Brain pericyte (primary cell): ENCODE measurements around the gene ATXN1.

ENCODE experiments used
- DNase-seq: peaks from one replicate; pipeline ENCODE4 v3.0.0-alpha.2; 2012; ENCODE audit warnings: low read depth, low spot score

Gene ATXN1

DNA sequence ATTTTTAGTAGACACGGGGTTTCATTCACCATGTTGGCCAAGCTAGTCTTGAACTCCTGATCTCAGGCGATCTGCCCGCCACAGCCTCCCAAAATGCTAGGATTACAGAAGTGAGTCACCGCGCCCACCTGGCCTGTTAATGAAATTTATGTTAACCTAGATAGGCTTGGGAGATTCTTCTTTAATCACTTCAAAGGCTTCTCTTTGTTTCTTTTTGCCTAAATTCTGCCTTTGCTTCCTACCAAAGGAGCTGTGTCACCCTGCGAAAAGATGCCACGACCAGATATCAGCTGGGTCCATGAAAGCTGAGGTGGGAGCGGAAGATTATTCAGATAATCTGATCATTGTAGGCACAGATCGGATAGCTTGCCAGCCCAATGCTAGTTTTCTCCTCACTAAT lies 447.5 kb downstream of the ATXN1 start:
- DNase-seq, result no peak

DNA sequence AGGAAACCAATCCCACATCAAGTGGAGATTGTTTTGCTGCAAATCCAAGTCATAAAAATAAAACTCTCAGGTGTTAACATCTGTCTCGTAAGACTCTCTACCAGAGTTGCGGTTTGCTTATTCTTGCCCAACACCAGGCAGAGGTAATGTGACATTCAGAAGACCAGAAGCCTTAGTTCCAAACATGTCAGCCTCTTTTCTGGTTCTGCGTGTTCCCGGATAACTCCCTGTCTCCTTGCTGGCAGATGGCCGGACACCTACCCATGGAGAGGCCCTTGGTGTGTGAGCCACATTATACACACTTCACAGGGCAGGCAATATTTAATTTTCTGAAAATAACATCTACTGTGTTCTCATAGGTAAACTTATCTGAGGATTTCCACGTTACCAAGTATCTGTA lies 449.5 kb downstream of the ATXN1 start:
- no peak for DNase-seq

DNA sequence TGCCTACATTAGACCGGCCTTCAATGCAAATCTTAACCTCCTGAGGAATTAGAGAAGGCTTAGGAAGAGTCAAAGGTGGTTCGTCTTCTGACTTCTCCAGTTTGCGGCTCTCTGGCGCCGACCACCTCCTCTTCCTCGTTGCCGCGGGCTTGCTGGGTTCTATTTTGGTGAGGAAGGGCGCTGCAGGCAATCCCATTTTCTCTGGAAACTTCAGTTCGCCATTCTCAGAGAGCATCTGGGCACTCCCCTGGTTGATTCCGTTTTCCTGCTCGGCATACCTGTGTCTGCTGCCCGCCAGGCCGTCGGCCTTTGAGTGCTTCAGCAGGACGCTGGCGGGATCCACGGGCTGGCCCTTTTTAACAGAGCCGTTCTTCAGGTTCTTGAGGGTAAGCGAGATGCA lies 454.9 kb downstream of the ATXN1 start:
- no peak for DNase-seq

DNA sequence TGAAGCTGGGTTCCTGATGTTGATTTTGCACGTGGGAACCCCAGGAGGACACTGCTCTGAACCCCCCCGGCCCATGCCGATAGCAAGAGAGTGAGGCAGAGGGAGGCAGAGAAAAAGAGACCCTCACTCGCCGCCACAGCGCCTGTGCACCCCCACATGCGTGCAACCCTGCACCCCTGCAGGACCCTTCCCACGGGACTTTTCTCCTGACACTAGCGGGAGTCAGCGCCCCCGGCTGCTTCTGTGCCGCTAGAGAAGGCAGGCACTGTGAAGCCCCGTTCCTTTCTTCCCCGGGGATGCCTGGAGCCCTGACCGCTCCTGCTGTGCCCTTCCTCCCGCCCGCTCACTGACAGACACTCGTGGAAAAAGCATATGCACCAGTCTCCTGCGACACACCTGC lies 455.5 kb downstream of the ATXN1 start:
- DNase-seq, result no peak

DNA sequence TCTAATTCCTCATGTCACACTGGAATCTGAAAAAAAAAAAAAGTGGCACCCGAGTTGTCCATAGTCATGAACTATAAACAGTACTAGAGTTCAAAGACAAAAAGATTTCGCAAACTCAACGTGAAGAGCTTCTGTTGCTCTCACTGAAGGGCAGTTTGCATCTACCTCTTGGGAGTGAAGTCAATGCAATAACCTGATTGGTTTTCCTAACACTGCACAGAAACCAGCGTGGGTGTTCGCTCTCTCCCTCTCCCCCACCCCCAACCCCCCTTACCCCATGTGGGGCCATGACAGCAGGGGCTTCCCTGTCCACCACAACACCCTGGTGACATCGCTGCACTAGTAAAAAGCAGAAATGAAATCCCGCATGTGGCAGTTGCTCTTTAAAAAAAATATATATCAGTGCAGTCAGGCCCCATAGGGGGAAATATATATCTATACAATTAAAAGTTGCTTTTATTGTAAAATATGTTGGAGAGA lies 456.0 kb downstream of the ATXN1 start:
- no peak for DNase-seq

DNA sequence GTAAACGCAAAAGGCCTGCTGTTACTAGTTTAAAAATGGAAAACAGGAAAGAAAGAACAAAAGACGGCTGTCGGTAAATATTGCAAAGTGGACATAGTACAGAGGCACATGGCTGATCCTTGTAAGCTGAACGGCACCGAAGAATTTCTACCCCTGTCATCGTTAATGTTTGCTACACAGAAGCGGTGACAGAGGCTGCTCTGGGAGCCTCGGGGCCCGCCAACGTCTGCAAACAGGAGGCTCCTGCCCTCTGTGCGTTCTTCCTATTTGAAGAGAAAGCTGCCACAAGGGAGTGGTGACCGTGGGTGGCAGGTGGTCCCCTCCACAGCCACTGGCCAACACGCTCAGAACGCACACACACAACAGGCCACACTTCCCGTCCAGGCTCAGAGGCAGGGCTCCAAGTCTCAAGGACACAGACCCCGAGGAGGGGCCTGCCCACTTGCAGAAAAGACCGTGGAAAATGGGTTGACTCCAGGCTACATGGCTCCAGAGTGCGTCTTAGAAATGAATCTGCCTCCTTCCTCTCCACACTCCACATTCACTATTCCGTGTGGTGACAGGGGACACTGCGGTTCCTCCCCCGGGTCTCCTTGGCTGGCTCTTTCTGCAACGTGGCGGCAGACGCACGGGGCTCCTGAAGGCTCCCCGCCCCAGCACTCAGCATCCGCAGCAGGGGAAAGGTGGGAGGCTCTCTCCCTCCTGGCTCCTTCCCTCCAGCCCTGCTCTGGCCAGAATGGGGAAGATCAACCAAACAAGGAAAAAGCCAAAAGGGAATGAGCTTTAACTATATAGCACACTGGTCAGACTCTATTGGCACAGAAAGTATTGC lies 458.3 kb downstream of the ATXN1 start:
- DNase-seq, result no peak

DNA sequence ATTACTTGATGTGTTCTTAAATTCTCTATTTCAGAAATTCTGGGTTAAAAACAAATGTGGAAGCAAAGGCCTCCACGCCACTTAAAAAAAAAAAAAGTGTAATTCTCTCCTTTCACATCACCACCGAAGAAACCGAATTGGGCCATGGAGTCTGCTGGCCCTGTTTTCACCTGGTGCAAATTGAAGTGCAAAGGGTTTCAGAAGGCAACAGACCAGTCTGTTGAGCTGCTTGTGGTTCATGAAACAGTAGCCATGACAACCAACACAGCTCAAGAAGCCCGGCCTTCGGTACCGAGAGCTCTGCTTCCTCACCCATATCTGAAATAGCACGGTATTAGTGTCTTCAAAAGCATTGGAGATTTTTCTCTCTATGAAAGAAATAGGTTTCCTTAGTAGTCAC lies 459.7 kb downstream of the ATXN1 start:
- DNase-seq, result no peak

DNA sequence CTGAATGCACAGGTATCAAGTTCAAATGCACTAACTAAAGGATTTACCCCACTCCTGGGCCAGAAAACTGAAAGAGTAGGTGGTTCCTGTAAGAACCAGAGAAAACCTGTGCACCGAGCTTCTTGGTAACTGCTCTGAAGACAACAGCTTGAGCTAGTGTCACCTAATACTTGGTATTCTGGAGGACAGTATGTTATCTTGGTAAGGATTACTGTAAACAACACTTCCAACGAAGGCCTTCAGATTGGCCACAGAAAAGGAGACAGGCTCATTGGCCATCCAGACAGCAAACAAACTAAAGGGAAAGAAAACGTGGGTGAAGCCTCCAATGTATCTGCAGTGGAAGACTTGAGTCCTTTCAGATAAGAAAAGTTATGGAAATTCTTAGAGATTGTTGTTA lies 461.4 kb downstream of the ATXN1 start:
- DNase-seq, result no peak

DNA sequence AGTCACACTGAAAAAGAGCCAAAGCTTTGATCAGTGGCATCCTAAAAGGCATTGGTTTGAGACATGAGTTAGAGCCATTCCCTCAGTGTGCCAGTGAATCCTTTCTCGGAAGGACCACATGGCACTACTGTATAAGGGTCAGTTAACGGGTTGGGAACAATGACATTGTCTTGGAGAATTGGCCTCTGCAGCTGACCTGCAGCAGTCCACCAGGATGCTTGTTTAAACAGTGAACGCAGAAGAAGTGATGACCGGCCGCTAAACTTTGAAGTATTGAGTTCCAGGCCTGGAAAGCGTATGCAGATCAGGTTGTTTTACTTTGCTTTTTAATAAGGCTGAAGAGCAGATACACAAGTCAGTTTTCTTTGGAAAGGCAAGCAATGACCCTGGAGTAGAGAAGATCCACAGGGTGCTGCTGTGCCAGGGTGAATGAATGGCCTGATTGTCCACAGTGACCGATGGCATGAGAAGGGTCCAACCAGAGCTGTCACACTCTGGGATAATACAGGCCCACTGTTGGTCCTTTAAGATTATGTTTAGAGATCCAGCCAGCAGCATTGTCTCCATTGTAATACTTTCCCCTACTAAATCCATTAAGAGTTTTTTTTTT lies 465.1 kb downstream of the ATXN1 start:
- DNase-seq, result no peak

DNA sequence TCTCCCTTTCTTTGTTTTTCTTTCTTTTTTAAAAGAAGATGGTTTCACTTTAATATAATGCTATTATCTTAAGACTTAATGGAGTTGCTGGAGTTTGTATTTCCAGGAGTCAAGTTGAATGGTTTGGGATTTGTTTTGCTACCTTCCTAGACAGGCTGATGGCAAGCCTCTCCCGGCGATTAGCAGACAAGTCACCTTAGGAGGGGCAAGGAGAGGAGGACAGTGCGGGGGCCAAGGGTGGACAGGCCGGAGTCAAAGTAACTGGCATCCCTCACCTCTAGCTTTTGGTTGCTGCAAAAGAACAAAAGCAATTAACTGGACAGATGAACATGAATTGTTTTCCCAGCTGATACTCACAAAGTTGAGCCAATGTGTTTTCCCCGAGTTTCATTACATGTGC lies 465.8 kb downstream of the ATXN1 start:
- no peak for DNase-seq

DNA sequence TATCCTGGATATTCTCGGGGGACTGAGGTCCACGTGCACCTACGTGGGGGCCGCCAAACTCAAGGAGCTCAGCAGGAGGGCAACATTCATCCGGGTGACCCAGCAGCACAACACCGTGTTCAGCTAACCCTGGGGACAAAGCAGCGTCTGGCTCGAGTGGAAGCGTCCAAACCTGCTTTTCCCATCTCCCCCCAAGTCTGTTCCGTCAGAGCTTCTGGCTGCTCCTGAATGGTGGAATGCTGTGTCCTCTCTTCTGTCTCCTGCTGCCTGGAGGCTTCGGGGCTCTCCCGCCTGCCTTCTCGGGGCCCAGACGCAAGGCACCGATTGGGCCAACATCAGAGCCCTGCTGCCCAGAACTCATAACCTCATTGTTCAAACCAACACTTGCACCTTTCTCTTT lies 466.2 kb downstream of the ATXN1 start:
- no peak for DNase-seq

DNA sequence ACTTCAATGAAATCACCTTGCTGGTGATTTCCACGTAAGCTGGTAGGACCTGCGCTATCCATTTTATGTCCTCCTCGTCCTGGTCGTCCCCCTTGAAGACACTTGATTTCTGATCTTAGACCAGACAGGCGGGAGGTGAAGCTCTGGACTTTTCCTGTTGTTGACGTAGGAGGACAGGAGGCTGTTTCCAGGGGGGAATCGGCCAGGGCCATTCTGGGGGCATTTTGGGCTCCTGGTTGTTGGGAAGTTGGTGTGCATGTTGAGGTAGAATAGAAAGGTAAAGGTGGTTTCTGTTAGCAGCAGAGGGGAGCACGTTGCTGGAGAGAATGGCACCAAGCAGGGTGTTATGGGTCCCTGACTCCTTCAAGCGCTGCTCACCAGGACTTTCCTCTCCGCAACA lies 466.9 kb downstream of the ATXN1 start:
- no peak for DNase-seq

DNA sequence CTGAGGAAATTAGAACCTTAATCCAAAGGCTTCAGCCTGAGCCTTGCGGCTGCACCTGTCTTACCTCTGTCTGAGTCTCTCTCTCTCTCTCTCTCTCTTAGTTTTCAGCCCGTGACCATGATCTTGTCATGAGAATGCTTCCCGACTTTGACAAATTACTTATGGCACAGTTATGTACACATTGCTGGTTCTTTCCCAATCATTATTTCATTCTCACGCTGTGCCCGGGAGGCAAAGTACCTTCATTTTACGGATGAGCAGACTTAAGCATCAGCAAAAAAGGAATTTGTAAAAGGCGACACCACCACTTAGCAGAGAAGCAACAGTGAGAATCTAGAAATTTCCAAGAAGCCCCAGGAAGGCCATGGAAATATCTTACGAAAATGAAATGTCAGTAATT lies 468.3 kb downstream of the ATXN1 start:
- no peak for DNase-seq

DNA sequence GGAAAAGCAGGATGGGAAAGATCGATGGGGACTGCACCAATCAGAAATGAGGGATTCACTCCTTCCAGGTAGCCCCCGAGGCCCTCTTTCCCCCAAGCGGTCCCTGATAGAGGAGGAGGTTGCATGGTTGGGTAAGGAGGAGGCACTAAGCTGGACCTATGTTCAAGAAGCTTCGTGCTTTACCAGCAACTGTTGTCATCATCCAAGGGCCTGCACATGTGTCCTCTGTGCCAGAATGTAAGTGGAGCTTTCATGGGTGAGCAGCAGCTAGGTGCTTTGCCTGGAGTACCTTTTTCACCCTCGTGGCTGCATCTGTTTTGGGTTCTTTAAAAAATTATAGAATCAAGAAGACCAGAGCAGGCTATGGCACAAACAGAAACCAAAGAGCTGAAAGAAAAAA lies 468.8 kb downstream of the ATXN1 start:
- no peak for DNase-seq

DNA sequence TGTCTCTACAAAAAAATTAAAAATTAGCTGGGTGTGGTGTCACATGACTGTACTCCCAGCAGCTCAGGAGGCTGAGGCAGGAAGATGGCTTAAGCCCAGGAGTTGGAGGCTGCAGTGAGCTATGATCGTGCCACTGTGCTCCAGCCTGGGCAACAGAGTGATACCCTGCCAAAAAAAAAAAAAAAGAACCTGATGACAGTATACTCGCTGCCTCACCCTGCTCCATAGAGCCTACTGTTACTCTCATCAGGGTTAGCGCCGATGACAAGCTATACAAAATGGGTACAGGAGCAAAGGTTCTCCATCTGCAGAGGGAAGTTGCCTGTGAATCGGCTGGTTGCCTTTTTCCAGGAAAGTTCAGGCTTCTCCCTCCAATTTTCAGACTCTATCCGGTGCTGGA lies 469.5 kb downstream of the ATXN1 start:
- DNase-seq, result no peak

DNA sequence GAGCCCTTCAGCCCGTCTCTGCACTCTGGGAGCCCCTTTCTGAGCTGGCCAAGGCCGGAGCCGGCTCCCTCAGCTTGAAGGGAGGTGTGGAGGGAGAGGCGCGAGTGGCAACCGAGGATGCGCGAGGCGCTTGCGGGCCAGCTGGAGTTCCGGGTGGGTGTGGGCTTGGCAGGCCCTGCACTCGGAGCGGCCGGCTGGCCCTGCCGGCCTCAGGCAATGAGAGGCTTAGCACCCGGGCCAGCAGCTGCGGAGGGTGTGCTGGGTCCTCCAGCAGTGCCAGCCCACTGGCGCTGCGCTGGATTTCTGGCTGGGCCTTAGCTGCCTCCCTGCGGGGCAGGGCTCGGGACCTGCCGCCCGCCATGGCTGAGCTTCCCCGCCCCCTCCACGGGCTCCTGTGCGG lies 473.1 kb downstream of the ATXN1 start:
- no peak for DNase-seq

DNA sequence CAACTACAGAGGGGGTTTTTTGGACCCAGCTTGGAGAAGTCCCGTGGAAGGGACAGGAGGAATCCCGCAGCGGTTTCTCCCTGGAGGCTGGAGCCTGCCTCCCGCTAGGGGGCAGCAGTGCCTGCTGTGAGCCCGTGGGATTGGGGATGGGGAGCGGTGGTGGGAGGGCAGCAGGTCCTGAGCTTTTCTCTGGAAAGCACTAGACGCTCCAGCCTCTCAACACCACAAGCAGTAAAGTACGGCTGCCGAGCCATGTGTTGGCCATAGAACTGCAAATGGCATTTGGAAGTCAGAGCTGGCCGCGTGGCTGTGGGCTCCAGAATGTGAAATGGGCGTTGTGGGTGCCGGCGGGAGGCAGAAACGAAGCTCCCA lies 475.1 kb downstream of the ATXN1 start:
- no peak for DNase-seq

DNA sequence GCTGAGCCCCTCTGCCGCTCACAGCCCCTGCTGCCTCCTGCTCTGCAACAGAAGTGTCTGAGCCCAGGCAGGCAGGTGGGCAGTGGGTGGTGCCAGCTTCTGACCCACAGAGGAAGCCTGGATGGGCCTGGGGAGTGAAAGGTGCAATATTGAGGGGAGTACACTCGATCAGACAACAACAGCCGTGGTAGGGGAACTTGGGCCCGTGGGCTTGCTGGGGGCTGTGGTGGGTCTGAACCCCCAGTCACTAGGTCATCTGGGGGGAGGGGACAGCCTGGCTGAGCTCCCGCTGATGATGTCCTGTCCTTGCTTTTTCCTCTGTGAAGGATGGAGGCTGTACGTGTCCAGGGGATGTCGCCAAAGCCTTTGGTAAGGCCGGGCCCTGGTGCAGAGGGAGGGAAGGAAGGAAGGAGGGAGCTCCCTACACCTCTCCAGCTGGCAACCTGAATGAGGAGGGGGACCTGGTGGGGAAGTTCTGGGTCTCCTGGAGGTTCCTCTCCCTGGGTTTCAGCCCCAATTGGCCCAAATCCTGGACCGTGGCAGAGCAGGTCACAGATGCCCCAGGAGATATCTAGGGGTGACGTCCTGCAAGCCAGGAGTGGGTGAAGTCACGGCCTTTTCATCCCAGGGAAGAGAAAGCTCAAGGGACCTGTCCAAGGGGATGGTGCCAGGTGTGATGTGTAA lies 475.7 kb downstream of the ATXN1 start:
- no peak for DNase-seq

DNA sequence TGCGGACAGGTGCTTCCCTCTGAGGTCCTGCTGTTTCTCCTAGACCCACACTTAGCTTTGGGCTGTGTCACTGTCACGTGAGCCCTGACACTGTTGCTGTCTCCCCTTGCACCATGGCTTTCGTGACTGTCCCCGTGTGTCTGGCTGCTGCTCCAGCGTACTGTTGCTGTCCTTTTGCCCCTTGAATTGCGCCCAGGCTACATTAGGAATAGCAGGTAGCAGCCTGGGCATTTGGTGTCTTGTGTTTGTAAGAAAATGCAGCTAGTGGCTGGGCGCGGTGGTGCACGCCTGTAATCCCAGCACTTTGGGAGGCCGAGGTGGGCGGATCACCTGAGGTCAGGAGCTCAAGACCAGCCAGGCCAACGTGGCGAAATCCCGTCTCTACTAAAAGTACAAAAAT lies 476.8 kb downstream of the ATXN1 start:
- DNase-seq, result no peak

DNA sequence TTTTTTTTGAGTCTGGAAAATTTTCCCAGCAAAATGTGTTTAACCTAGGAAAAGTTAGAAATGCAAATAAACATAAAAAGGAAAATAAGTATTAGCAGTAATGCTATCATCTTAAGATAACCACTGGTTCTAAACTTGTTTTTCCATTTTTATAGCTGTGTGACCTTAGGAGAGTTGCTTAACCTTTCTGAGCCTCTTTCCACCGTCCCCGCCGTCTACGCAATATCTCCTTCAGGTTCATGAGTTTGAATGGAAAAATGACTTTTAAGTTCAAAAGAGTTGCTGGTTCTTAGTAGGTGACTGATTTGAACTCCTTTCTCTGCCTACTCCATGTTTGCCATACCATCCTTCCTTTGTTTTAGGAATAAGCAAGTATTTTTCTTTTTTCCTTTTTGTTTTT lies 478.9 kb downstream of the ATXN1 start:
- no peak for DNase-seq

DNA sequence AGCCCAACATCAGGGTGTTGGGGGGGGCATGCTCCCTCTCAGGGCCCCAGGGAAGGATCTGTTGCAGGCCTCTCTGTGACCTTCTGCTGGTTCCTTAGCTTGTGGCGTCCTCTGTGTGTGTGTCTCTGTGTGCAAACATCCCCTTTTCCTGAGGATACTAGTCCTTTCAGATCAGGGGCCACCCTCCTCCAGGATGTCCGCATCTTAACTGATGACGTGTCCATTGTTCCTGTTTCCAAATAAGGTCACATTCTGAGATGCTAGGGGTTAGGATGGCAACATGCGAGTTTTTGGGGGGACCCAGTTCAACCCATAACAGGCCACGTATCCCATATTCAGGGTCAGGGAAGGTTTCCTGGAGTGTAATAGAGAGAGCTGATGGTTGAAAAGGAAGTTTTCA lies 482.0 kb downstream of the ATXN1 start:
- no peak for DNase-seq

DNA sequence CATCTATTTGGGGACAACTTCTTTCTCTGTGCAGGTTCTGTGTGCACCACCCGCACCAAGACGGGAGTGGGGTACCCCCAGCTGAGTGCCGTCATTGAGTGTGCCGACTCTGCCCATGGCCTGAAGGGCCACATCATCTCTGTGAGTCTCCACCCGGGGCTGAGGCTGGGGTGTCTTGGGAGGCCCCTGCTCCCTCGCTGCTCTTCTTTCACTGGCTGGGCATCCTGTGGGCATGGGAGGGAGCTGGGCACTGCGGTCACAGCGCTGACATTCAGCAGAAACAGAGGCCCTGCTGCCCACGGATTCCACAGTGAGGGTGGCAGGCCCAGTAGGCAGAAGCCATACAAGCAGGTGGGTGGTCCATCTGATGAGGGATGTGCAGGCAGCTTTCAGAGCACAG lies 482.5 kb downstream of the ATXN1 start:
- no peak for DNase-seq
